HG03039 (cell line): ENCODE measurements around the gene POM121L2.

ENCODE experiments used
- ATAC-seq: cut with Tn5 transposase; IDR thresholded peaks from one replicate; pipeline ENCODE4 v1.9.1; 2021; ENCODE audit warnings: mild to moderate bottlenecking, moderate library complexity; ENCODE audit not compliant: unreplicated experiment

The POM121L2 gene

GRCh38 chr6:27260836-27261375 is 51.2 kb downstream of the POM121L2 start:
- no peak for ATAC-seq

GRCh38 chr6:27260369-27260768 is 51.7 kb downstream of the POM121L2 start:
- ATAC-seq, result no peak
